COLO829 (cell line): ENCODE data around the gene TAF3.

Experiments used
- DNase-seq: peaks from one replicate; pipeline ENCODE4 v3.0.0; 2012; ENCODE audit warnings: low spot score

TAF3 gene

GRCh38 chr10:8059191-8059936, 241.1 kb downstream of the TAF3 start:
- DNase-seq: no peak

GRCh38 chr10:8060010-8060703, 241.9 kb downstream of the TAF3 start:
- no peak for DNase-seq

- DNase-seq: no peak
Observed at GRCh38 chr10:8060704-8061121, 242.4 kb downstream of the TAF3 start.

- no peak for DNase-seq
Observed at GRCh38 chr10:8061274-8062211, 243.2 kb downstream of the TAF3 start.

GRCh38 chr10:8063128-8063908, 245.0 kb downstream of the TAF3 start:
- DNase-seq: no peak

- no peak for DNase-seq
Observed at GRCh38 chr10:8063935-8064334, 245.6 kb downstream of the TAF3 start.

GRCh38 chr10:8064436-8064835, 246.1 kb downstream of the TAF3 start:
- DNase-seq: no peak

- DNase-seq: no peak
Observed at GRCh38 chr10:8065651-8066050, 247.3 kb downstream of the TAF3 start.

- DNase-seq: no peak
Observed at GRCh38 chr10:8066124-8066523, 247.8 kb downstream of the TAF3 start.
